ENCODE data around the gene NDUFV1.
"Not testable (repeated sequence)": the region's sequence is repeated elsewhere in the genome, so short reads cannot be mapped to it uniquely, and the experiment has no call there.

DNA sequence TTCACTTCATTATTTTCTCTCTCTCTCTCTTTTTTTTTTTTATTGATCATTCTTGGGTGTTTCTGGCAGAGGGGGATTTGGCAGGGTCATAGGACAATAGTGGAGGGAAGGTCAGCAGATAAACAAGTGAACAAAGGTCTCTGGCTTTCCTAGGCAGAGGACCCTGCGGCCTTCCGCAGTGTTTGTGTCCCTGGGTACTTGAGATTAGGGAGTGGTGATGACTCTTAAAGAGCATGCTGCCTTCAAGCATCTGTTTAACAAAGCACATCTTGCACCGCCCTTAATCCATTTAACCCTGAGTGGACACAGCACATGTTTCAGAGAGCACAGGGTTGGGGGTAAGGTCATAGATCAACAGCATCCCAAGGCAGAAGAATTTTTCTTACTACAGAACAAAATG, 9.3 kb upstream of the NDUFV1 start:
- TF ChIP-seq CTCF (IDR thresholded peaks at IDR 0.05; ENCODE audit: low read length); EZH2phosphoT487 (IDR thresholded peaks at IDR 0.05; ENCODE audit: low read length); EZH2 (optimal IDR thresholded peaks at IDR 0.05; ENCODE audit: low read depth, low read length): not testable (repeated sequence)

Data from MM.1S (cell line).